ENCODE data around the gene HES2.

GRCh38 chr1:6448749-6449631, 29.3 kb upstream of the HES2 start:
- no peak for TF ChIP-seq GATA2 (IDR thresholded peaks at IDR 0.05; ENCODE audit: low read depth, low read length)
- no peak for TF ChIP-seq GATA3 (IDR thresholded peaks at IDR 0.05; ENCODE audit: low read depth, low read length)
